Measurements from ENCODE around the gene POP4.
A peak's percentile ranks its signal among the peaks of the same experiment; 100 is the strongest.

POP4 gene

DNA sequence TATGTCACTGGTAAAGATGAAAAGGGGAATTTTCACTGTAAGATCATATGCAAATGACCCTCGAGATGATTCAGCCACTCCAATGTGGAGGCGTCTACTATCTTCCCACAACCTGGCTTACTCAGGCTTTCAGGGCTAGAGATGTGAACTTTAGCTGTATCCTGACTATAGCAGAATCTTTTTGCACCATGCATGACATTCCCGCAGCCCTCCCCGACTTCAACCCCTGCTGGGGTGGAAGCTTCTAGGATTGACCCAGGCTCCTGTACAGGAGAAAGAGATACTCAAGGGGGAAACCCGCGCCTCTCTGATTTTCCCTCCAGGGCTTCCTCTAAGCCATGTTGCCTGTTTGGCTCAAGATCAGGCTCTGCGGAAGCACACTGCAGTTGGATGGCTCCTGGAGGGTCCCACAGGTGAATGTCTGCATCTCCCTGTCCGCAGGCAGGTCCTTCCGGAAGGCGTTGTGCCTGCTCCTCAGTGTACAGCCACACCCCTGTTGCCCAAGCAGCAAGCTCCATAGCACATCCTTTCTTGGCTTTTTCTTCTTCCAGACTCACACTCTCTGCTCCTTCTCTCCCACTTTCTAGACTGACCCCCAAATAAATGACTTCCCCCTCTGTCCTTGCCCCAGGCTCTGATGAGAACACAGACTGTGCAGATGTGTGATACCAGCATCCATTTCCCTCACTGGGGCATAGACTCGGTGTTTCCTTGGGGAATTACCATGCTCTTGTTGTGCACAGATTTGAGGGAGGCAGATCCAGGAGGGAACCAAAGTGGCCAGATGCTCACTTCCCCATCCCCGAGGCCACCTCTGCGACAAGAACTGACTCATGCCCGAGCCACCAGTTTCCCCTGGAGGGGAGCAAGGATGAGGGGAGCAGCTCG lies 29.1 kb upstream of the POP4 start:
- DNase-seq (ENCODE audit: low read depth), result no peak

DNA sequence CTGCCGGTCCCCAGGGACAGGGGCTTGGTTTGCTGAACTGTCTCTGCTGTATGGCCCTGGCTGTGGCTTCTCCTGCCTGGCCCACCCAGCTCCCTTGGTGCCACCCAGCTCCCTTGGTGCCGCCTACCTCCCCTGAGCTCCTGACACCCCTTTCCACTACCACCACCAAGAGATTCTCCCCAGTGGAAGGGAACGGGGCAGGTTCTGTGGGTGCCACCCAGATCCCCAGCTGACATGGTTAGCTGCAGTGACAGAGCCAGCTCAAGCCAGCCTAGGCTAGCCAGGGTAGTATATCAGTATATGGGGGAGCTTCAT lies 28.5 kb upstream of the POP4 start:
- DNase-seq (ENCODE audit: low read depth), result no peak

DNA sequence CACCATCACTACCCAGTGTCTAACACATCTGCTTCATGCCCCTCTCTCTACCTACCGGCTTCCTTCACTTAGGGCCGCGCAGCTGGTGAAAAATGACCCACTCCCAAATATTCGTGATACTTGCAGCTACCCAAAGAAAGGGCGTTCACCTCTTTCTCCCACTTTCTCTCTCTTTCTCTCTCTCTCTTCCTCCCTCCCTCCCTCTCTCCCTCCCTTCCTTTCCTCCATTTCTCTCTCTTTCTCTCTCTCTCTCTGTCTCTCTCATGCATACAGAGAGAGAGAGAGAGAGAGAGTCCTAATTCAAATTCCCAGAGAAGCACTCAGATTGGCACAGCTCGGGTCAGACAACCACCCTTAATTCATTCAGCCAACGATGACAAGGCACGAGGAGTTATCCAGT lies 27.7 kb upstream of the POP4 start:
- DNase-seq (ENCODE audit: low read depth), result no peak

DNA sequence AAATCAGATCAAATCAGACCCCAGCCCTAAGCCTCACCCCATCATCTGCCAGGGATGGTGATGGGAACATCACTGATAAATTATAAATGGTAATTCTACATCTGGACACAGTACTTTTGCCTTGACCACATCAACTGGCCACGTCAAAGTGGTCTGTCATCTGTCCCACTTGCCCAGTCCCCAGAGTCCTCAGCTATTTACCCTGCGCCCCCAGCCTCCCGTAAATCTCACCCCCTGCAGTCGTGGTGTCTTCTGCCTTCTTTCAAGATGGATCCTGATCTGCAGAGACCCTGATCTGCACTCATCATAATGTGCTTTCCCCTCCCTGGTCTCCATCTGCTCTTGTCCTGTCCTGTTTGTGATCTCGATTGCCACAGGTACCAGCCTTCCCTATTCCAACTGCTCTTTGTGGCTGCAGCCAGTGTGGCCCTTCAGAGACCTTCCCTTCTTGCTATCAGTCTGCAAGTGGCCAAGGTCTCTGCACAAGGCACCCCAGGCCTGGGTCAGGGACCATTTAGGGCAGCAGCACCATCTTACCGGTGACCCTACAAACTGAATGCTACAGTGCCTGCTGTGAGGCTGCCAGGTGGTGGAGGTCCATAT lies 26.7 kb upstream of the POP4 start:
- DNase-seq (ENCODE audit: low read depth), result no peak

DNA sequence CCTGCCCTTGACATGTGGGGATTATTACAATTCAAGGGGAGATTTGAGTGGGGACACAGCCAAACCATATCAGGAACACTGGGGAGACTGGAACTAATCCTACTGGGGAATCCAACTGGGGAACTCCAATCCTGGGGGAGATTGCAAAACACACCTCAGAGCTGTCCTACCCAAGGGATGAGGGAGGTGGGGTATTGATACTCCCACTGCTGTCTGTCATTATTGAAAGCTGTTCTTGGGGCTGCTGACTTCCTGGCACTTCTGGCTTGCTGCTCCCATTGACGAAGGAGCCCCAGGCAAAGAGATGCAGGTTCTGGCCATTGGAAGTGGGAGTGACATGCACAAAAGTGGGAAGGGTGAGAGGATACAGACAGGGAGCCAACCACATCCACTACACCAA lies 24.7 kb upstream of the POP4 start:
- no peak for DNase-seq (ENCODE audit: low read depth)

DNA sequence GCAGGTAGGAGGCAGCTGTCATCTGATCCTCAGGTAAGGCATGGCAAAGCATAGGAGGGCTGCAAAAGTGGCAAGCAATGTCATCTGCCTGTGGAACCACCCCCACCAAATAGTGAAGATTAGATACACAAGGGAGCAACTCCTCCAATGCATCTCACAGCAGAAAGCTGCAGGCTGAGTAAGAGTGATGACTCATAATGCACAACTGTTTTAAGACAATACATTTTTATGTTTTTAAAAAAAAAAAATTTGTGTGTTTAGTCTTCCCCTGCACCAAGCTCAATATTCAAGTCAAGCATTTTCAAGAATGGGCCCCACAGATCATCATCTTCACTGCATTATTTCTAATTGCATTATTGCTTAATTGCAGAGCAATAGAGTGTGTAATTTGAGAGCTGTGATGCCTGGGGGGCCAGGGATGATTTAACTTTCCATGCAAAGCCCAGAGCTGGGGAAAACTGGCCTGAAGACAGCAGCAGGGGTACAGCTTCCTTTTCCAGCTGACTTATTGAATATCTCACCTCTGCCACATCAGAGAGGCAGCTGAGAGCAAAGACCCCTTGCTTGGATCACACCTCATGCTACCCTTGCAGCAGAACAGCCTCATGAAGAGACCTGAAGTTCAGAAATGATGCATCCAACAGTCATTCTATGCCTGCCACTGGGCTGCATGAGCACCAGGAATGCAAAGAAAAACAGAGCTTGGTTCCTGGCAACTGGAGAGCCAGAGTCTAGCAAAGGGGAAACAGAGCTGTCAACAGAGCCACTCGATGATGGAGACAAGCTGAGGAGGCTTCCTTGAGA lies 22.7 kb upstream of the POP4 start:
- DNase-seq (ENCODE audit: low read depth), result no peak

DNA sequence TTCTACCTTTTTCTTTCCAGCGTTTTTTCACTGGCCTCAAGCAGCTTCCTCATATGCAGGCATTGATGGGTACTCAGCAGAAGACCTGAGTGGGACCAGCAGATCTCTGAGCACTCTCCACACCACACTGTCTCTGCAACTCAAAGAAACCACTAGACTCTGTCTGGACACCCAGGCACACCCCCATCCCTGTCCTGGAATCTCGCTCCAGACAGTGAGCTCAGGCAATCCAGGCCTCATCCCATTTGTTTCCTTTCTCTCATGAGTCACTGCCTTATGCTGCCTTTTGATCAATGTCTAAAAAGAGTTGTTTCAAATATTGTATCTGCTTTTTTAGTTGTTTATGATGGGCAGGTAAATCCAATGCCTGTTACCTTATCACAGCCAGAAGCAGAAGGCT lies 19.7 kb upstream of the POP4 start:
- DNase-seq (ENCODE audit: low read depth), result no peak

DNA sequence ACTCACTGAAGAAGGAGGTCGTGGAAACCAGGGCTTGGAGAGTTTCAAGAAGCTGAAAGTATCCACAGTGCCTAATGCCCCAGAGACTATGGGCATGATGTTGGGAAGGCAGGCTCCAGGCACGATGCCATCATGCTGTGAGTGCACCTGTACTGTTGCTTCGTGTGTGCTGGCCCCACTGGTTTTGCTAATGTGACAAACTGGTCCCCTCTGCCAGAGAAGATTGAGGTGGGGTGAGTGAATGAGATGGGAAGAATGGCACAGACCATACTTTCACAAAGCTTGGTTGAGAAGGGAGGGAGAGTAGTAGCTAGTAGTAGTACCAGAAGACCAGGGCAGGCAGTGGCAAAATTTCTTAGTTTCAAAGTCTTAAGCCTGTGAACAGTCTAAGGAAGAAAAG lies 19.0 kb upstream of the POP4 start:
- DNase-seq (ENCODE audit: low read depth), result no peak

DNA sequence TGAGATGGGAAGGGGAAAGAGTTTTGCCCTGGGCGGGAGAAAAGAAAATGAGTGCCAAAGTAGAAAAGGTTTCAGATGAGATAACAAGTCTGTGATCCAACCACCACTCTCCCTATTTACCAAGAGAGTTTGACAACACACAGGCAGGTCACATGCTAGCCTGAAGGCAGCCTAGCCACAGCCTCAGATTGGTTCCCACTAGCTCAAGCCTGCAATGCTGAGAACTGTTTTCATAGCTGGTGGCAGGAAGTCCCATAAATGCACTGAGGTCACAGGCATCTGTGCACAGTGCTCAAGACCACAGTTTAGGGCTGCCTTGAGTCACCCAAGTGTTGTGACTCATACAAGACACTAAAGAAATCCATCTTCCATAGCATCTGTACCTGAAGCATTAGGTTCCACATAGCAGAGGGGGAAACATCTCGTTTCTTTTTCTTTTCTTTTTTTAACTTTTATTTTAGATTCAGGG lies 18.5 kb upstream of the POP4 start:
- DNase-seq (ENCODE audit: low read depth), result no peak

DNA sequence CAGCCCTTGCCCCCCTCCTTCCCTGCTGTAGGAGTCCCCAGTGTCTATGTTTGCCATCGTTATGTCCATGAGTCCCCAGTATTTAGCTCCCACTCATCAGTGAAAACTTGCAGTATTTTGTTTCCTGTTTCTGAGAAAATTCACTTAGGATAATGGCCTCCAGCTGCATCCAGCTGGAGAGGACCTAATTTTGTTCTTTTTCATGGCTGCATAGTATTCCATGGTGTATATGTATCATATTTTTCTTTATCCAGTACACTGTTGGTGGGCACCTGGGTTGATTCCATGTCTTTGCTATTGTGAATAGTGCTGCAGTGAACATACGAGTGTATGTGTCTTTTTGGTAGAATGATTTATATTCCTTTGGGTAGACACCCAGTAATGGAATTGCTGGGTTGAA lies 18.0 kb upstream of the POP4 start:
- no peak for DNase-seq (ENCODE audit: low read depth)

DNA sequence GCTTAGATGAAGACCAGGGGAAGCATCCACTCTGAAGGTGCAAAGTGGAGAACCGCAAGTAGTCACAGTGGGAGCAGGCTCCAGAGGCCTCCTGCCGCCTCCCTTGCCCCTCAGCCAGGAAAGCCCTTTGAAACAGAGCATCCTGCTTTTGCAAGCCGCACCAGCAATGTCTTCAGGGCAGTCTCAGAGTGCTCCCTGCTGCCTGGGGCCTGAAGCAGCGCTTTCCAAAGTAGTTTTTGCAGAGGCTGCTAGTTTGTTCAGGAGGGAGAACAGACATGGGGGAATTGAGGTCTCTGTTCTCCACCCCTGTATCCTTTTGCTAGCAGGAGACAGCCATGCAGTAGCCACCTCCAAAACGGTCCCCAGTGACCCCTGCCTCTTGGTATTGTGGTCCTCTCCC lies 15.8 kb upstream of the POP4 start:
- no peak for DNase-seq (ENCODE audit: low read depth)

DNA sequence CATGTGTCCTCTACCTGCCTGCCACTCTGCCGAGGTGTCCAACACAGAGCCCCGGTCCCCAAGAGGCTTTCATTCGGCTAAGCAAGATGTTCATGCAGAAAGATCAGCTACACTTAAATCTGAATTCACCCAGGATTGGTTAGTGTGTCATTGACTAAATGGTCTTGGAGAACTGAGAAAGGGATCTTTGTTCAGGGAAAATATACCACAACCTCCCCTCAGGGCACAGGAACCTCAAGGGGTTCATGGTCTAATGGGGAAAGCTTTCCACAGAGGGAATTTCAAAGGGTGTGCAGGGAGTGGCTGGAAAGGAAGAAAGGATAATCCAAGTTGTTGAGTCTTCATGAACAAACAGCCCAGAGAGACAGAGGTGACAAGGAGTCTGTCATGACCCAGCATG lies 14.4 kb upstream of the POP4 start:
- DNase-seq (ENCODE audit: low read depth), result no peak

DNA sequence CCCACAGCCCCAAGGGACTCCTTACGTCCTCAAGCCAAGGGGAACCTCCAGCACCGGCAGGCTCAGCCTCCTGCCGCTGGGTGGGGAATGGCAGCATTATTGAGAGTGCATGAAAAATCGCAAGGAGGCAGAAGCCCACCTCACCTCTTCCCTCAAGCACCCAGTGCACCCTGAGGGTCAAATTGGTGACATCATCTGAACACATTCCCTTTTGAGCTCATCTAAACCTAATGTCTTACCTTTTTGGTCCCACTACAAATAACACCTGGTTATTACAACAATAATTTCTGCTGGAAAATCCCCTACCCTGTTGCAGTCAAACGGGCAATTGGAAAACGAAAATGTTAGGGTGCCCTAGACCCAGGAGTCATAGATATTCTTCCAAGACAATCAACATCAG lies 12.2 kb upstream of the POP4 start:
- no peak for DNase-seq (ENCODE audit: low read depth)

DNA sequence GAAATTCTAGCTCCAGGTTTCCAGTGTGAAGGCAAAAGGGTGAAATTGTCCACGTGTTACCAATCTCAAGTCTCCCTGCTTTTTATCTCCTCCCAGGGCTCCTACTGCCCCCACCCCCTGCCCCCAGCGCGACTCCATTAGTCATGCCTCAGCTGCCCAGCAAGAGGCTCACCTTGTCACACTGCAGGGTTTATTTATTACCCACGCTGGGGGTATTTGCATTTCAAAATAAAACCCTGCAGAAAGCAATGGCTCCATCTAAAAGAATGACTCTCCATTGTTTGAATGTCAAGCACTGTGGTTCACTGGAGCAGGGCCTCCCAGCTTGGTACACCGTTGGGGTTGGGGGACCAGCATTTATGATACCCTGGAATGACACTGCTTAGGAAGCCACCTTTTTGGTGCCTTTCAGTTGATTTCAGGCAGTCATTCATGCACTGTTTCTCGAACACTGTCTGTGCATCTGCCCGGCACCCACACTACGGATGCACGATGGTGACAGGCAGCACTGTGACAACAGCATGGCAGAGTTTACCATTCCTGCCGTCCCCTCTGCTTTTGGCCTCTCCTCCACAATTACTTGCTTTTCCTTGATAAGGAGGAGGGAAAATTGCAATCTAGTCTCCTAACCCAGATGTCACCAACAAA lies 9.9 kb upstream of the POP4 start:
- DNase-seq (ENCODE audit: low read depth), result no peak

DNA sequence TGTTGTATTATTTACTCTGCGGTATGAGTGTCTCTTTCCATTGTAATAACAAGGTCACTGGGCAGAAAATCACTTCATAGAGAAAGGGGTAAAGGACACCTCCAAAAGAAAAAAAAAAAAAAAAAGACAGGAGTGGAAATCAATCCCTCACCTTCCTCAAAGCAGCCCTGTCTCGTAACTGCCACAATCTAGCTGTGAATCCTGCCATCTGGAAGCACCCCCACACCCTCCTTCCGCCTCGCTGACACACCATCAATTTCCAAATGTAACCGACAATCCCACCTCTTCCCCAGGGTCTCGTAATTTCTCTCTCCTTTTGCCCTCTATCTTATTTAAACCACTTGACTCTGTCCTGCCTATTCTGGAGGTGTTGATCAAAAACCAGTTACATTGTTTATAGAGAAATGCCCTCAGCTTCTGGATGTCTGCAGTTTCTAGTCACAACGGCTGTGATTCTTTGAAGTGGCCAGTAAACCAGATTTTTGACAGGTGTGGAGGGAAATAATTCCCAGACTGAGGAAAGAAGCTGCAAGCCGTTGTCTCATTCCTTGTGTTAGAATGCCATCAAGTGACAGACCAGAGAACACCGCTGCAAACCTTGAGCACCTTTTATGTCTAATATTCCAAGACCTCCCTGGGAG lies 9.1 kb upstream of the POP4 start:
- DNase-seq (ENCODE audit: low read depth), result no peak

DNA sequence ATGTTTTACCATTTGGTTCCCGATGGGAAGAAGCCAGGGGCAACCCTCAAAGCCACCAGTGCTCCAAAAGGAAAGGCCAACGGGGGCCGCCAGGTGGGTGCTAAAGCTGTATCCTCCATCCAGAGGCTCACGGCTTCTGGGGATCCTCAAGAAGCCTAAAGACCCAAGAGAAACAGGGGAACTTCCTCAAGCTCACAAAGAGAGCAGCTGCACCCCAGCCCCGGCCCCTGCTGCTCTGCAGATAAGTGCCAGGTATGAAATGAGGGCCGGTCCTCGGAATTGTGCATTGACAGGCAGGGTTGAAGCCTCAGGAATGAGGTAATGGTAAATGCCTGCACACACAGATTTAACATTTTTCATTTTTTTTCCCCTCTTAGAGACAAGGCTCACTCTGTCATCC lies 8.0 kb upstream of the POP4 start:
- no peak for DNase-seq (ENCODE audit: low read depth)

DNA sequence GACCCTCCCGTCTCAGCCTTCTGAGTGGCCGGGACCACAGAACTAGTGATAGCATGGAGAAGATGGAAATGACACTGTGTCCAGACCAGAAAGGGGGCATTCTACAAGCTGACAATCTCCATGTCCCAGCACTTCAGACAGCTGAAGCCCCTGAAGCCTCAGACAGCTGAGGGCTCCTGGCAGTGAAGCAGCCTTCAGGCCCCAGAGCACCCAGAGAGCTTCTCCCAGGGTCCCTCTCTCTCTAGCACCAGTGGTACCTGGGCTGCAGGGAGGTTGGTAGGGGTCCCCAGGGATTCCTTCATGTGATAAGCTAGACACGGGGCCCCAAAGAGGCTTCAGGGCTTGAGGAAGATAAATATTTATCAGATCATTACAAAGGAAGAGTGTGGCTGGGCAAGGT lies 7.6 kb upstream of the POP4 start:
- DNase-seq (ENCODE audit: low read depth), result no peak

DNA sequence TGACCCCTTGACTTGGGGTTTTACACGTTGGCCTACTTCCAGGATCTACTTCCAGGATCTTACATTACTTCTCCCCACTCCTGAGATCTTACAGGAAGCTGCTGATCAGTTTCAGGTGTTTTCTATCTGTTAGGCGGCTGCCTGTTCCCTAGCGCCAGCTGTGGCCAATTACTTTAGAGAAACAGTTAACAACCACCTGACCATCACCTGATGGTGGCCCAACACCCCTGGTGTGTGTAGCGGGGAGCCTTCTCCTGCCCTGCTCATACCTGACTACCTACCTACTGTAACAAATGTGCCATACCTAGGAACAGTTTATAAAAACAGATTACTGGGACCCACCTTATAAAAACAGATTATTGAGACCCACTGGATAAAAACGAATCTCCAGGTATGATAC lies 2.8 kb upstream of the POP4 start:
- no peak for DNase-seq (ENCODE audit: low read depth)

DNA sequence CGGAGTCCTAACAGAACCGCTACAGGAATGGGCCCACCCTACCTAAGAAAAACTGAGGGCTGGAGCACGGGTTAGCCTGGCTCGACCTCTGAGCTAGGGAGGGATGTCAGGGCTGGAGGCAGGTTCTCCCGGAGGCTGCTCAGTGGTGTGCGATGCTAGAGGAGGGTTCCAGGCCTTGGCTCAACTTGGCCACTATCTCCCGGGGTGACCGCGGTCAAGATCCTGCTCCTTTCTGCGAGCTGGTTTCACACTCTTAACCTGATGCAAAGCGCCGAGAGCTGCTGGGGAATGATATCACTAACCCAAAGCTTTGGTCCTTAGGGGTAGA lies 301 bp downstream of the POP4 start:
- DNase-seq (ENCODE audit: low read depth), result no peak

DNA sequence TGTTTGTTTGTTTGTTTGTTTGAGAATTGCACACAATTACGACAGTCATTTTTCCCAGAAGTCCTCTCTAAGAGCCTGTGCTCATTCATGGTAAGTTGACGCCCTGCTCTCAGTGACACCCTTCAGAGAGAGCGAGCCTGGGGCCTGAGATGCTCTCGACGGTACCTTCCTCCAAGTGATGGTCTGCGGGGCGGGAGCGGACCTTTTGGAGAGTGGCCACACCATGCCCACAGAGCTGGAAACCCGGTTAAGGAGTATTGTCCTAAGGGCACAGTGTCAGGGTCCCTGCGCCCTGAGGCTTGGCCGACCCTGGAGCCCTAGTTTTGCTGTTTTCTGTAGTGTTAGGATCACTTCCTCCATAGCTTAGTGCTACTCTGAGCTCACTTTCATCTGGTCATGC lies 3.6 kb downstream of the POP4 start:
- DNase-seq (ENCODE audit: low read depth), result no peak

DNA sequence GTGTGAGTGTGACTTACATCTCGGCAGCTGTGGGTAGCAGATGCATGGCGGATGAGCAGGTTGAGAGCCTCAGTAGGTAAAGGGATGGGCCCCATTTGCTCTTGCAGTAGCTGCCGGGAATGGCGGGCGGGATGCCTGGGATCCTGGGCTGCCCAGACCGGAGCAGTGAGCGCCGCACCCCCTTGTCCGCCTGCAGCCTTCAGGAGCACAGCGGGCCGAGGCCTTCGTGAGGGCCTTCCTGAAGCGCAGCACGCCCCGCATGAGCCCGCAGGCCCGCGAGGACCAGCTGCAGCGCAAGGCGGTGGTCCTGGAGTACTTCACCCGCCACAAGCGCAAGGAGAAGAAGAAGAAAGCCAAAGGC lies 4.1 kb downstream of the POP4 start:
- no peak for DNase-seq (ENCODE audit: low read depth)

DNA sequence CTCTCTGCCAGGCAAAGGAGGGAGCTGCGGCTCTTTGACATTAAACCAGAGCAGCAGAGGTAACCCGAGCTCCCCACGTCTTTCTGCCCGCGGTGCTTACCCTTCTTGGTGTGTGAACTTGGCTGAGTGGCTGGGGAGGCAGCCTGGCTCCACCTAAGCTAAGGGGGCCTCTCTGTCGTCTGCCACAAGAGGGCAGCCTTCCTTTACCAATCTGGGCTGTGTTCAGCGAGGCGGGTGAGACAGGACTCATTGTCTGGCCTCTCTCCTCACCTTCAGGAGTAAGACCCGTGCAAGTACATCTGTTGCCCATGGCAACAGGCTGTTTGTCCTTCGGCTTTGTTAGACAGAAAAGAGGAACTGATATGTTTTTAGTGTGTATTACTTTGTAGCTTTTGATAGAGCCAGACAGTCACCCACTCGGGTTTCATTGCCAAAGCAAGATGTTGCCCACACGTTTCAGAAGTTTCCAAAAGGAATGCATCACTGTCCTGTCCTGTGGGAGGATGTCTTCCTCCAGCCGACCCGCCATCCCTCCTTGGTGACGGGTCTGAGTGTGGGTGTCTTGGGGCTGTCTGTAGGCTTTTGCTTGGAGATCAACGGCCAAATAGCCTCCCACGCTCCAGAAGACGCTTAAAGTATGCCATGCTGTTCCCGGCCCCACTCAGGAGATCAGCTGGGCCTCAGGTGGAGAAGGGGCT lies 4.6 kb downstream of the POP4 start:
- peak; percentile 36 for DNase-seq (ENCODE audit: low read depth)

Measured in HS-27A (cell line).